ENCODE data around the gene MARS2. TPM values are rescaled to one million over a fixed set of nuclear protein-coding genes. Genes with fewer than 3 reads are reported as not detected.
"Not testable (repeated sequence)": the region's sequence is repeated elsewhere in the genome, so short reads cannot be mapped to it uniquely, and the experiment has no call there.

MARS2 gene
- total and polyA plus RNA-seq, 2 donors from 2014 or later = 3.2 to 6.3 TPM

DNA sequence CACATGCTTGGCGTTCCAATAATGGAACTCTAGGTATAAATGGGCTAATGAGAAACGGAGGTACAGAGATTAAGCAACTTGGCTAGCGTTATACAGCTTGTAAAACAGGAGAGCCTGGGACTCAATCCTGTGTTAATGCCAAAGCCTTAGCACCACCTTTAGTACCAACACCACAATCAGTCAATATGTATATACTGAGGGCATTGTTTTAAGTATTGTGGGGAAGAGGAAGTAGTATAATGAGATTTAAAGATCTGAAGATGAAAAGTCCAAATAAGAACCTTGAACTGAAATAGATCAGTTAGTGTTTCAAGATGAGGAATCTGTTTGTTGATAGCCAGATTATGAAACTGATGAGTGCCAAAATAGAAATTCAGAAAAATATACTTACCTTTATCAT, 8.1 kb downstream of the MARS2 start:
- TF ChIP-seq, protein P1, sequence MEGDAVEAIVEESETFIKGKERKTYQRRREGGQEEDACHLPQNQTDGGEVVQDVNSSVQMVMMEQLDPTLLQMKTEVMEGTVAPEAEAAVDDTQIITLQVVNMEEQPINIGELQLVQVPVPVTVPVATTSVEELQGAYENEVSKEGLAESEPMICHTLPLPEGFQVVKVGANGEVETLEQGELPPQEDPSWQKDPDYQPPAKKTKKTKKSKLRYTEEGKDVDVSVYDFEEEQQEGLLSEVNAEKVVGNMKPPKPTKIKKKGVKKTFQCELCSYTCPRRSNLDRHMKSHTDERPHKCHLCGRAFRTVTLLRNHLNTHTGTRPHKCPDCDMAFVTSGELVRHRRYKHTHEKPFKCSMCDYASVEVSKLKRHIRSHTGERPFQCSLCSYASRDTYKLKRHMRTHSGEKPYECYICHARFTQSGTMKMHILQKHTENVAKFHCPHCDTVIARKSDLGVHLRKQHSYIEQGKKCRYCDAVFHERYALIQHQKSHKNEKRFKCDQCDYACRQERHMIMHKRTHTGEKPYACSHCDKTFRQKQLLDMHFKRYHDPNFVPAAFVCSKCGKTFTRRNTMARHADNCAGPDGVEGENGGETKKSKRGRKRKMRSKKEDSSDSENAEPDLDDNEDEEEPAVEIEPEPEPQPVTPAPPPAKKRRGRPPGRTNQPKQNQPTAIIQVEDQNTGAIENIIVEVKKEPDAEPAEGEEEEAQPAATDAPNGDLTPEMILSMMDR (IDR thresholded peaks at IDR 0.05; ENCODE audit: borderline replicate concordance, extremely low read depth, insufficient read depth) = no peak
- no peak overlapping the region for H3K4me3 ChIP-seq (ENCODE audit: low read length in 3 of 3)
- intact Hi-C loops (cut with DNase I) = no loop called here
- FAIRE-seq (no peak), DNase-seq (no peak)
- no peak overlapping the region for H3K27ac ChIP-seq (ENCODE audit: low read depth in 2 of 2, low read length in 2 of 2)
- no peaks in the 10 kb centered on the region for H3K27me3 ChIP-seq (ENCODE audit: control insufficient read depth, insufficient read depth, low read length)
- H3K9ac ChIP-seq (ENCODE audit: low read length in 3 of 3) = no peak overlapping the region
- H3K36me3 ChIP-seq (ENCODE audit: control insufficient read depth in 2 of 3, insufficient read depth in 3 of 3, low read length in 3 of 3) = peaks cover 0 to 2% (median 0%) of the 10 kb centered on the region in 3 donors
- no peaks in the 10 kb centered on the region for H3K4me1 ChIP-seq (ENCODE audit: control insufficient read depth in 2 of 3, insufficient read depth in 2 of 3, low read depth in 1 of 3, low read length in 3 of 3)
- H3K9me3 ChIP-seq (ENCODE audit: control insufficient read depth in 2 of 3, insufficient read depth in 1 of 3, low read length in 3 of 3) = no peaks in the 10 kb centered on the region

DNA sequence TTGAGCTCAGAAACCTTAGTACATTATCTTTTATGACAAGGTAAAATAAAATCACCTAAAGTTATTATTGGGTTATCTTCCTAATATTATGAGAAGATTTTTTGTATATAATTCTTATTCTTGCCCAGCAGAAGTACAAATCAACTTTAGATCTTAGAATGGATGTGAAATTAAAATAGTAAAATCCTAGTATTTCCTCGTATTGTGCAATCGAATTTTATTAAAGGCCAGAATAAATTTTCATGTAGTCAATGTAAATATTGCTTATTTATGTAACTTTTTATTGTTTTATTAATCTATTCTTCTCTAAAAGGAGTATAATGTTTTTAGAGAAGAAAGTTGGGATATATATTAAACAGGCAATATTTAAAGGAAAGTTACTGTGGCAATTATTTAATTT, 12.7 kb downstream of the MARS2 start:
- FAIRE-seq (no peak), DNase-seq (no peak)
- Histone ChIP-seq H3K36me3 (ENCODE audit: control insufficient read depth in 2 of 3, insufficient read depth in 3 of 3, low read length in 3 of 3) (no peaks in the 10 kb centered on the region), H3K4me3 (ENCODE audit: low read length in 3 of 3) (no peak overlapping the region), H3K27ac (ENCODE audit: low read depth in 2 of 2, low read length in 2 of 2) (no peak overlapping the region), H3K9ac (ENCODE audit: low read length in 3 of 3) (no peak overlapping the region), H3K9me3 (ENCODE audit: control insufficient read depth in 2 of 3, insufficient read depth in 1 of 3, low read length in 3 of 3) (no peaks in the 10 kb centered on the region), H3K27me3 (ENCODE audit: control insufficient read depth, insufficient read depth, low read length) (no peaks in the 10 kb centered on the region), H3K4me1 (ENCODE audit: control insufficient read depth in 2 of 3, insufficient read depth in 2 of 3, low read depth in 1 of 3, low read length in 3 of 3) (no peaks in the 10 kb centered on the region)
- intact Hi-C loops (cut with DNase I) = no loop called here
- TF ChIP-seq, protein P1 (IDR thresholded peaks at IDR 0.05; ENCODE audit: borderline replicate concordance, extremely low read depth, insufficient read depth) = no peak

DNA sequence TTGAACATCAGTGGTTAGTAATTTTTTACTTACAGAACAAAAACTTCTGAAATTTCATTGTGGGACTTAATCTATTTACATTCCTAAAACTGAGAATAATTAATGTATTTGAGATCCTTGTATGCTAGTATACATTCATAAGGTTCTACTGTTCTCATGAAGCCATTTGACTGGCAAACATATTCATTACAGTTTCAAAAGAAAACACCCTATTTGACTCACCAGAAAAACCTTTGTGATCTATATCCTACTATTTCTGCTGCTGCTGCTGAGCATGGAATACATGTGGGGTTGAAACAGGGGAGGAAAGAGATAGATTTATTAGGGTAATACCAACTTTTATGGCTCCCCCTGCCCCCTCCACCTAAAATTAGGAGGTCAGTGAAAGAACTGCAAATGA, 21.8 kb downstream of the MARS2 start:
- intact Hi-C loops (cut with DNase I) = no loop called here
- Histone ChIP-seq H3K36me3 (ENCODE audit: control insufficient read depth in 2 of 3, insufficient read depth in 3 of 3, low read length in 3 of 3) (no peaks in the 10 kb centered on the region), H3K27me3 (ENCODE audit: control insufficient read depth, insufficient read depth, low read length) (no peaks in the 10 kb centered on the region), H3K4me1 (ENCODE audit: control insufficient read depth in 2 of 3, insufficient read depth in 2 of 3, low read depth in 1 of 3, low read length in 3 of 3) (no peaks in the 10 kb centered on the region), H3K9ac (ENCODE audit: low read length in 3 of 3) (no peak overlapping the region), H3K4me3 (ENCODE audit: low read length in 3 of 3) (no peak overlapping the region), H3K9me3 (ENCODE audit: control insufficient read depth in 2 of 3, insufficient read depth in 1 of 3, low read length in 3 of 3) (no peaks in the 10 kb centered on the region), H3K27ac (ENCODE audit: low read depth in 2 of 2, low read length in 2 of 2) (no peak overlapping the region)
- TF ChIP-seq, protein P1 (IDR thresholded peaks at IDR 0.05; ENCODE audit: borderline replicate concordance, extremely low read depth, insufficient read depth) = no peak
- FAIRE-seq (no peak), DNase-seq (no peak)

DNA sequence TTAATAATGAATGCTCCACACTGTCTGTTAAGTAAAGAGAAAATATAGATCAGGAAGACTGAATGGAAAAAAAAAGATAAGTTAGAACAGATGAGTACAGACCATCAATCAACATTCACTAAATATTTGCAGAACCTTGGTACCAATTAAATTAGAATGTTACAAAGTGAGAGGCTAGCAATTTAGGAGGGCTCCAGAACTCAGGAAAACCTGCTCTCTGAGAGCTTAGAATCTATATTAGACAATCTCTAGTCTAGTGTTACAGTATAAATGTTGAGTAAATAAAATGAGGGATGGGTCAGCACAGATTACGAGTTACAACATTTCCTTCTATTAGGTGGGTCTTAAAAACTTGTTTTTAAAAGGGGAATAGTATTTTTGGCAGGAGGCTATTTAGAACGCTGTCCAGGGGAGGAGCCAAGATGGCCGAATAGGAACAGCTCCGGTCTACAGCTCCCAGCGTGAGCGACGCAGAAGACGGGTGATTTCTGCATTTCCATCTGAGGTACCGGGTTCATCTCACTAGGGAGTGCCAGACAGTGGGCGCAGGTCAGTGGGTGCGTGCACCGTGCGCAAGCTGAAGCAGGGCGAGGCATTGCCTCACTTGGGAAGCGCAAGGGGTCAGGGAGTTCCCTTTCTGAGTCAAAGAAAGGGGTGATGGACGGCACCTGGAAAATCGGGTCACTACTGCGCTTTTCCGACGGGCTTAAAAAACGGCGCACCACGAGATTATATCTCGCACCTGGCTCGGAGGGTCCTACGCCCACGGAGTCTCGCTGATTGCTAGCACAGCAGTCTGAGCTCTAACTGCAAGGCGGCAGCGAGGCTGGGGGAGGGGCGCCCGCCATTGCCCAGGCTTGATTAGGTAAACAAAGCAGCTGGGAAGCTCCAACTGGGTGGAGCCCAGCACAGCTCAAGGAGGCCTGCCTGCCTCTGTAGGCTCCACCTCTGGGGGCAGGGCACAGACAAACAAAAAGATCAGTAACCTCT, 23.7 kb downstream of the MARS2 start:
- H3K27ac ChIP-seq (ENCODE audit: low read depth in 2 of 2, low read length in 2 of 2); H3K9ac ChIP-seq (ENCODE audit: low read length in 3 of 3); intact Hi-C loops (cut with DNase I); H3K27me3 ChIP-seq (ENCODE audit: control insufficient read depth, insufficient read depth, low read length); FAIRE-seq; H3K4me1 ChIP-seq (ENCODE audit: control insufficient read depth in 2 of 3, insufficient read depth in 2 of 3, low read depth in 1 of 3, low read length in 3 of 3); H3K4me3 ChIP-seq (ENCODE audit: low read length in 3 of 3); H3K36me3 ChIP-seq (ENCODE audit: control insufficient read depth in 2 of 3, insufficient read depth in 3 of 3, low read length in 3 of 3); H3K9me3 ChIP-seq (ENCODE audit: control insufficient read depth in 2 of 3, insufficient read depth in 1 of 3, low read length in 3 of 3); DNase-seq: not testable (repeated sequence)

Data from kidney (tissue), 14 donors.